HG02678 (cell line): Measurements from ENCODE around the gene AKR1B15.

Experiments used
- ATAC-seq: cut with Tn5 transposase; IDR thresholded peaks from one replicate; pipeline ENCODE4 v1.9.1; 2021; ENCODE audit warnings: mild to moderate bottlenecking, moderate library complexity; ENCODE audit not compliant: unreplicated experiment

The AKR1B15 gene

DNA sequence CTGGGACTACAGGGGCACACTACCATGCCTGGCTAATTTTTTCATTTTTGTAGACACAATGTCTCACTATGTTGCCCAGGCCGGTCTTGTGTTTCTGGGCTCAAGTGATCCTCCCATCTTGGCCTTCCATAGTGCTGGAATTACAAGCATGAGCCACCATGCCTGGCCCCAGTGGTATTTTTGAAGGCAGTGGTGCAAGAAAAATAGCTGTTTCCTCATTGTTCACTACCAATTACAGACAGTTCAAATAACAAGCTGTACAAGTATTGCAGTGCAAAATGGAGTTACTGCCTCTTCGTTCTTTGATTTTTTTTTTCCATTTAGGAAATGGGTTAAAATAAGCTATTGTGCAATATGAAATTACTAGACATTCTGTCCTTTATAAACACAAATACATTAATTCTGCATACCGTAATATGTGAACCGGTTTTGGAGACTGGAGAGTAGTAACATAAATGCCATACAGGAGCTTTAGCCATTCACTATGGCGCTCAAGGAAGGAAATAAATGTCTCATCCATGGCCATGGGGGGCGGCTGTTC, 62.8 kb downstream of the AKR1B15 start:
- no peak for ATAC-seq

DNA sequence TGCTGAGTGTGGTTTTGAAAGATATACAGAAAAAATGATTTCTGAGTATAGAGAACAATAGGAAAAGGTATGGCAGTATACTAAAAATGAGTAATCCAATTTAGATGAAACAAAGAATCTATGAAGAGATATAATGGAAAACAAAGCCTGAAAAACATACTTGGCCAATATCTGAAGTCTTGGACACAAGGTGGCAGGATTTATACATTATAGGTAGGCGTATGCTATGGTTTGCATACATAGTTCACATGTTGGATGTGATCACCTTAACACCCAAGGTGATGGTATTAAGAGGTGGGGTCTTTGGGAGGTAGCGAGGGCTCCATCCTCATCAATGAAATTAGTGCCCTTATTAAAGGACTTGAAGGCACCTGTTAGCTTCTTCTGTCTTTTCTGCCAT, 63.3 kb downstream of the AKR1B15 start:
- ATAC-seq: no peak

DNA sequence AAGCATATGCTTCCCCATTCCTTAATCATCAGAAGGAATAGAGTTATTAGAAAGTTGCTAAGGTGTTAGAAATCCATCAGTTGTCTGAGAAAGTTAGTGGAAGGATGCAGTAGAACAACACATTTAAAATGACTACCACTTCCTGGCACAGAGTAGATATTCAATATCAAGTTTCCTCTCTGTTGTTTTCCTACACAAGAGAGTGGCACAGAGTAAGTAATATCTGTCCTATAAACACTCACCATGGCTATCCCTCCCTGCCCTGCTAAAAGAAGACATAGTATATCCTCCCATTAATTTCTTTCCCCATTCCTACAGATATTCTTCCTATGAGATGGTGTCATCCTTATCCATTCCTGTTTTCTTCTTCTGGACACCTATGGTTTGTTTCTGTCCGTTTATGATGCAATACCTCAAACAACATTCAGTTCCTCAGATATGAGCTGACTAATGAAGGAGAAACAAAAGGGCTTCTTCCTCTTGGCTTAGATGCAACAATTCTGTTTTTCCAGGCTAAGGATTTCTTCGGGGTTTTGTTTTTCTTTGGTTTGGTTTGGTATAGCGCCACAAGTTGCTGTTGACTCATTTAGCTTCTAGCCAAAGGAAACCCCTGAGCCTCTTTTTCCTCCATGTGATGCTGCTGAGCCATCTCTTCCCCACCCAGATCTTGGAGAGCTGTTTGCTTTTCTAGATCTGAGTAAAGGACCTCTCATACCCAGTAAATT, 64.9 kb downstream of the AKR1B15 start:
- ATAC-seq: no peak

DNA sequence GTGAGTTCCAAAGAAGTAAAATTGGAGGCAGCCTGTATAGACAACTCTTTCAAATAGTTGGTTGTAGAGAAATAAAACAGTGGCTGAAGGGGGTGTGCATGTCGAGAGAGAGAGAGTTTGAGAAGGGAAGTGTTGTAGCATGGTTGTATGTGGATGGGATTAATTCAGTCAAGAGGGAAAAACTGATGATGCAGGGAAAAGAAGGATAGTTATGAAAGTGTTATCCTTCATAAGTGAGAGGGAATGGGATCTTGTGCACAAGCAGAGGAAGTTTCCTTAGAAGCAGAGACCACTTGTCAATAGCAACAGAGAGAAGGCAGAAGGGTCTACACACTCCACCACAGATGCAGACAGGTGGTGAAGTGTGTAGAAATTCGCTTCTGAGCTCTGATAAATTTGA, 67.7 kb downstream of the AKR1B15 start:
- ATAC-seq: no peak

DNA sequence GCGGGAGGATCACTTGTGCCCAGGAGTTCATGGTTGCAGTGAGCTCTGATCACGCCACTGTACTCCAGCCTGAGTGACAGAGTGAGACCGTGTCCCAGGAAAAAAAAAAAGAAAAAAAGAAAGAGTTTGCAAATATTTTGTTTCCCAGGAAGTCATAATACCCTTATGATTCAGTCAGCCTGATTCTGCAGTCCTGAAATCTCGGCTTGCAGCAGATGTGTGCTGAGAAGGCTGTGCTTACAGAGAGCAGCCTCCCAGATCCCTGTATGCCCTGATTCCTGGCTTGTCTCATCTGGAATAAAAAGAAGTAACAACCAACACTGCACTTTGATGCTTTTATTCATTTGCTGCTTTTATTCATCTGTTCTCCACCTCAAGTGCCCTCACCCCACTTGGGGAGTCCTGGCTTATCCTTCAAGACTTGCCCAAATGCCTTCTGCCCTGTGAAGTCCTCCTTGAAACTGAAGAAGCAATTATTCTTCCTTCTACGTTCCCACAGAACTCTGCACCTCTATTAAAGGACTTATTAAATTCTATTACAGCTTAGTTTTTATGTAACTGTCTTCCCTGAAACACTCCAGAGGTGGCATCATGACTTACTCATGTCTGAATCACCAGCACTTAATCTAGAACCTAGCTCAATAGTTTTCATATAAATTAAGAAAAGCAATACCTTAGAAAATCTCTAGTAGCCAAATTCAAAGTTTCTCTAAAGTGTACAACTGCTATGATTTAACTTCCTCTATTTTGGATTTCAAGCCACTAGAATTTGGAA, 70.0 kb downstream of the AKR1B15 start:
- ATAC-seq: no peak

DNA sequence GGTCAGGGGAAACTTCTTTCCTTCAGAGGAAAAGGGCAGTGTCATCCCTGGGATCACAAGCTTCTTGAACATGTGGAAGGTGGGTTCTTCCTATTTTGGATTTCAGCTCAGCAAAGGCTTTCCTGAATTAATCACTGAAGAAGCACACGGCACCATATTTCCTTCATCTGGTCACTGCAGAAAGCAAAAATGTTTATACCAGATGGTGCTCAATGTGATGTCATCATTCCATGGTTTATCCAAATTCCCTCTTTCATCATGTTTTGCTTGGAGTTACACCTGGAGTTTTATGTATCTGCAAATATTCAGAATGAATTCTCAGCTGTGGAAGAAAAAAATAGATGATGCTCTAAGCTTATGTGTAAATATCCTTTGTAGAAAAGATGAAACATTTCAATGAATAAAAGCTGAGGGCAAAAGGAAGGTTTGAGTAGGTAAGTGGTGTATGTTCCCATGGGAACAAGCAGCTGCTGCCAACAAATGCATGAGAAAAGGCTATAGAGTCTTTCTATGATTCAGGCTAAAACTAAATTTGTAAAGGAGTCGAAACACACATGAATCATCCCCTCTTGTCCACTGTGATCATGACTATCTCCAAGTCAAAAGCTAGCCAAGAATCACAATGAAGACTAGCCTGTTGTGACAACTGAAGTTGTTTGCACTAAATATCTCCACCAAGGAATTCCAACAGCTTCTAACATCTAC, 70.9 kb downstream of the AKR1B15 start:
- no peak for ATAC-seq

DNA sequence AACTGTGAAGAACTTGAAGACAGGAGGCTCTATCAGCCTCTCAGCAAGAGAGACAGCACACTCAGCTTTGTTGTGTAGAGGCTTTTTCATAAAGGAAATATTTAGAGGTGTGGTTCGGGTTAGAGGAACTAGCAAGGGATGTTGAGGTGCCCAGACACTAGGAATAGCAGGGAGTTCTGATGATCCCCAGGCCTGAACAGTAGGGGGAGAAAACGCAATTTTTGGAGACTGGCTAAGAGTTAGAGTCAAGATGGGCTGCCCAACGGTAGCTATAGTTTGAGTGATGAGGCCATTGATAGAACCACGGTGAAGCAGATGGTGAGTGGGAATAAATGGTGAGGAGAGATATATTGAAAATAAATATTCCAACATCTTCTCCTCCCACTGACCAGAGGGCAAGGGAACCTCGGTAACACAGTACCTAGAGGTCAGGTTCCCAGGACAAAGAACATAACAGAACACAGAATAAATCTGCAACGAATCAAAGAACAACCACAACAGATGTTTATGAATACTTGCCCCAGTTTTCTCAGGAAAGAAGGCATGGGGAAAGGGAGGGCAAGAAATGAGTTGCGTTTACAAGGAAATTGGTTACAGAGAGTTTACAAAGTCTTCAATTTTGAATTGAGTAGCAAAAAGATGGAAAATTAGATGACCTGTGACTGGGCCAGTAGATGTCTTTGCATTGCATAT, 73.5 kb downstream of the AKR1B15 start:
- no peak for ATAC-seq

- ATAC-seq: no peak
Measured at GRCh38 chr7:134623193-134623592, 74.3 kb downstream of the AKR1B15 start.

GRCh38 chr7:134625550-134625949, 76.6 kb downstream of the AKR1B15 start:
- ATAC-seq: no peak

GRCh38 chr7:134627109-134627774, 78.3 kb downstream of the AKR1B15 start:
- no peak for ATAC-seq

DNA sequence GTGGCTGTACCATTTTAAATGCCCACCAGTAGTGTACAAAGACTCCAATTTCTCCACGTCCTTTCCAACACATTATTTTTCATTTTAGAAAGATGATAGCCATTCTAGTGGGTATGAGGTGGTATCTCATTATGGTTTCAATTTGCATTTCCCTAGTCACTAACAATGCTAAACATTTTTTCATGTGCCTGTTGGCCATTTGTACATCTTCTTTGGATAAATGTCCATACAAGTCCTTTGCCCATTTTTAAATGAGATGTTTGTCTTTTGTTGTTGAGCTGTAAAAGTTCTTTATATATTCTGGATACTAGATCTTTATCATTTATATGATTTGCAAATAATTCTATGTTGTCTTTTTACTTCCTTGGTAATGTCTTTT, 78.9 kb downstream of the AKR1B15 start:
- ATAC-seq: no peak

DNA sequence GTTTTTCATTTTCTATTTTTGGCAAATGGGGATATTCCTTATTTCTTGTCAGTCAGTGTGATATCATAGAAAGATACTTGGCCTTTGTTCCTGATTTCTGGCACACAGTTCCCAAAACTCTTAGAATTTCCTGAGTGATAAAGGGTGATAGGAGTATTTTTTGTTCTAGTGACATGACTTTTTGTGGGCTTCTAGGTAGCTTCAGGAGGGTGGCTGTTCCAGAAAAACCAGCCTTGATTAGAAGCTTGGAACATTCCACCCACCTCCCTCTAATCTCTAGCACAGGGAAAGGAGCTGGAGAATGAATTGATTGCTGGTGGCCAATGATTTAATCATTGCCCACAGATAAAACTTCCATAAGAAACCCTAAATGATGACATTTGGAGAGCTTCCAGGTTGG, 80.5 kb downstream of the AKR1B15 start:
- no peak for ATAC-seq
